ENCODE data around the gene OTOS. TPM values are rescaled to one million over a fixed set of nuclear protein-coding genes. Genes with fewer than 3 reads are reported as not detected.

Gene OTOS
- total and polyA plus RNA-seq, 2 donors (not counting 1 experiment from before 2014, with no cell fraction given), result not detected

- Histone ChIP-seq H4K20me1 (ENCODE audit: control insufficient read depth, insufficient read depth, low read length, poor library complexity, severe bottlenecking) (no peaks in the 10 kb centered on the region), H3K4me1 (ENCODE audit: control insufficient read depth in 2 of 2, insufficient read depth in 2 of 2, low read length in 2 of 2) (no peaks in the 10 kb centered on the region), H3K4me3 (ENCODE audit: control extremely low read depth in 1 of 5, extremely low read depth in 1 of 5, insufficient read depth in 1 of 5, low read depth in 2 of 5, low read length in 4 of 5) (no peak overlapping the region), H2AFZ (ENCODE audit: insufficient read depth, low read depth, low read length, poor library complexity, severe bottlenecking) (no peak overlapping the region), H3K9me3 (ENCODE audit: control extremely low read depth in 1 of 3, control insufficient read depth in 2 of 3, insufficient read depth in 1 of 3, low read length in 2 of 3) (peaks cover 0 to 9% (median 0%) of the 10 kb centered on the region in 3 donors), H3K36me3 (replicated peaks in 1 of 2; ENCODE audit: control extremely low read depth in 1 of 2, control insufficient read depth in 1 of 2, extremely low read depth in 1 of 2, insufficient read depth in 2 of 2, low read length in 1 of 2) (no peaks in the 10 kb centered on the region), H3K27me3 (replicated peaks in 1 of 4; ENCODE audit: control extremely low read depth in 1 of 4, control insufficient read depth in 3 of 4, insufficient read depth in 4 of 4, low read length in 3 of 4) (no peaks in the 10 kb centered on the region), H3K27ac (ENCODE audit: low read length in 2 of 2) (no peak overlapping the region), H3K79me2 (ENCODE audit: control insufficient read depth, insufficient read depth, low read length) (no peaks in the 10 kb centered on the region), H3K9ac (ENCODE audit: low read length) (no peak overlapping the region), H3K4me2 (replicated peaks; ENCODE audit: low read depth, low read length, poor library complexity, severe bottlenecking) (no peak overlapping the region)
- DNase-seq (no peak), ATAC-seq (ENCODE audit: low read depth) (no peak)
- no peak overlapping the region for H3K4me3 Mint-ChIP-seq
- no peak overlapping the region for H3K27ac Mint-ChIP-seq
- peaks cover 6% of the 10 kb centered on the region for H3K27me3 Mint-ChIP-seq
- WGBS (ENCODE audit: insufficient coverage), result 89% methylated on average over 1 of the region's 3 CpGs
- CTCF ChIA-PET, result interaction anchor here (0.6 kb wide), 1 partner anchor 1361 kb away, joined by 6 read pairs; no protein-coding TSS in a partner anchor
- POLR2A ChIA-PET, result no interaction called here
- TF ChIP-seq, protein P1, sequence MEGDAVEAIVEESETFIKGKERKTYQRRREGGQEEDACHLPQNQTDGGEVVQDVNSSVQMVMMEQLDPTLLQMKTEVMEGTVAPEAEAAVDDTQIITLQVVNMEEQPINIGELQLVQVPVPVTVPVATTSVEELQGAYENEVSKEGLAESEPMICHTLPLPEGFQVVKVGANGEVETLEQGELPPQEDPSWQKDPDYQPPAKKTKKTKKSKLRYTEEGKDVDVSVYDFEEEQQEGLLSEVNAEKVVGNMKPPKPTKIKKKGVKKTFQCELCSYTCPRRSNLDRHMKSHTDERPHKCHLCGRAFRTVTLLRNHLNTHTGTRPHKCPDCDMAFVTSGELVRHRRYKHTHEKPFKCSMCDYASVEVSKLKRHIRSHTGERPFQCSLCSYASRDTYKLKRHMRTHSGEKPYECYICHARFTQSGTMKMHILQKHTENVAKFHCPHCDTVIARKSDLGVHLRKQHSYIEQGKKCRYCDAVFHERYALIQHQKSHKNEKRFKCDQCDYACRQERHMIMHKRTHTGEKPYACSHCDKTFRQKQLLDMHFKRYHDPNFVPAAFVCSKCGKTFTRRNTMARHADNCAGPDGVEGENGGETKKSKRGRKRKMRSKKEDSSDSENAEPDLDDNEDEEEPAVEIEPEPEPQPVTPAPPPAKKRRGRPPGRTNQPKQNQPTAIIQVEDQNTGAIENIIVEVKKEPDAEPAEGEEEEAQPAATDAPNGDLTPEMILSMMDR (IDR thresholded peaks at IDR 0.05), result no peak
- TF ChIP-seq EZH2 (IDR thresholded peaks at IDR 0.05; ENCODE audit: borderline replicate concordance, insufficient read depth, low read depth, low read length, poor library complexity, severe bottlenecking), result no peak
- intact Hi-C loops (cut with micrococcal nuclease), result no loop called here
- no peaks in the 10 kb centered on the region for H3K4me1 Mint-ChIP-seq
- no peaks in the 10 kb centered on the region for H3K9me3 Mint-ChIP-seq (ENCODE audit: insufficient read depth)
Observed at GRCh38 chr2:240170883-240171282, 30.4 kb upstream of the OTOS start.

- Histone ChIP-seq H3K27me3 (replicated peaks in 1 of 4; ENCODE audit: control extremely low read depth in 1 of 4, control insufficient read depth in 3 of 4, insufficient read depth in 4 of 4, low read length in 3 of 4) (no peaks in the 10 kb centered on the region), H3K27ac (ENCODE audit: low read length in 2 of 2) (no peak overlapping the region), H4K20me1 (ENCODE audit: control insufficient read depth, insufficient read depth, low read length, poor library complexity, severe bottlenecking) (no peaks in the 10 kb centered on the region), H3K4me2 (replicated peaks; ENCODE audit: low read depth, low read length, poor library complexity, severe bottlenecking) (no peak overlapping the region), H3K9ac (ENCODE audit: low read length) (no peak overlapping the region), H3K9me3 (ENCODE audit: control extremely low read depth in 1 of 3, control insufficient read depth in 2 of 3, insufficient read depth in 1 of 3, low read length in 2 of 3) (peaks cover 0 to 9% (median 0%) of the 10 kb centered on the region in 3 donors), H3K79me2 (ENCODE audit: control insufficient read depth, insufficient read depth, low read length) (no peaks in the 10 kb centered on the region), H3K4me1 (ENCODE audit: control insufficient read depth in 2 of 2, insufficient read depth in 2 of 2, low read length in 2 of 2) (no peaks in the 10 kb centered on the region), H2AFZ (ENCODE audit: insufficient read depth, low read depth, low read length, poor library complexity, severe bottlenecking) (no peak overlapping the region), H3K4me3 (ENCODE audit: control extremely low read depth in 1 of 5, extremely low read depth in 1 of 5, insufficient read depth in 1 of 5, low read depth in 2 of 5, low read length in 4 of 5) (no peak overlapping the region), H3K36me3 (replicated peaks in 1 of 2; ENCODE audit: control extremely low read depth in 1 of 2, control insufficient read depth in 1 of 2, extremely low read depth in 1 of 2, insufficient read depth in 2 of 2, low read length in 1 of 2) (no peaks in the 10 kb centered on the region)
- ChIA-PET CTCF (interaction anchor here (0.6 kb wide), 1 partner anchor 1361 kb away, joined by 6 read pairs; no protein-coding TSS in a partner anchor), POLR2A (no interaction called here)
- intact Hi-C loops (cut with micrococcal nuclease), result no loop called here
- Mint-ChIP-seq H3K27me3 (peaks cover 6% of the 10 kb centered on the region), H3K9me3 (ENCODE audit: insufficient read depth) (no peaks in the 10 kb centered on the region), H3K4me3 (no peak overlapping the region), H3K4me1 (no peaks in the 10 kb centered on the region), H3K27ac (no peak overlapping the region)
- WGBS (ENCODE audit: insufficient coverage), result 80% methylated on average over 1 of the region's 6 CpGs
- TF ChIP-seq EZH2 (IDR thresholded peaks at IDR 0.05; ENCODE audit: borderline replicate concordance, insufficient read depth, low read depth, low read length, poor library complexity, severe bottlenecking), result no peak
- TF ChIP-seq, protein P1 (IDR thresholded peaks at IDR 0.05), result no peak
- DNase-seq (no peak), ATAC-seq (ENCODE audit: low read depth) (no peak)
Observed at GRCh38 chr2:240170354-240170735, 29.9 kb upstream of the OTOS start.
